Smooth muscle cell (in vitro differentiated cells): ENCODE measurements around the gene ARHGEF1. TPM values are rescaled to one million over a fixed set of nuclear protein-coding genes. Genes with fewer than 3 reads are reported as not detected.

Experiments
- DNase-seq: peaks from one replicate; lab custom pipeline; 2025; ENCODE audit not compliant: unreplicated experiment; lab: John Stamatoyannopoulos, UW
- H2AFZ ChIP-seq: fragments of 200-600 bp; sonication (generic); 2 replicates; pipeline ENCODE4 v1.6.0; 2016; ENCODE audit warnings: antibody characterized with exemption, low read depth, mild to moderate bottlenecking
- H3F3A ChIP-seq: fragments of 200-600 bp; sonication (generic); 2 replicates; pipeline ENCODE4 v1.6.0; 2017; ENCODE audit warnings: antibody characterized with exemption, low read depth
- H3K27ac ChIP-seq: fragments of 200-600 bp; sonication (generic); 2 replicates; pipeline ENCODE4 v1.5.1; 2016; ENCODE audit warnings: low read depth, mild to moderate bottlenecking
- H3K27me3 ChIP-seq: fragments of 200-600 bp; sonication (generic); 2 replicates; pipeline ENCODE4 v1.6.1; 2016; ENCODE audit warnings: low read depth, mild to moderate bottlenecking
- H3K36me3 ChIP-seq: fragments of 200-600 bp; sonication (generic); 2 replicates; pipeline ENCODE4 v1.5.1; 2016; ENCODE audit warnings: low read depth
- H3K4me1 ChIP-seq: fragments of 200-600 bp; sonication (generic); 2 replicates; pipeline ENCODE4 v1.5.1; 2016; ENCODE audit warnings: low read depth
- H3K4me2 ChIP-seq: fragments of 200-600 bp; sonication (generic); 2 replicates; pipeline ENCODE4 v1.6.0; 2016; ENCODE audit warnings: mild to moderate bottlenecking
- H3K4me3 ChIP-seq: fragments of 200-600 bp; sonication (generic); 2 replicates; pipeline ENCODE4 v1.5.1; 2016; ENCODE audit warnings: mild to moderate bottlenecking
- H3K79me2 ChIP-seq: fragments of 200-600 bp; sonication (generic); 2 replicates; pipeline ENCODE4 v1.6.0; 2016; ENCODE audit warnings: low read depth, mild to moderate bottlenecking
- H3K9ac ChIP-seq: fragments of 200-600 bp; sonication (generic); 2 replicates; pipeline ENCODE4 v1.6.0; 2016; ENCODE audit warnings: low read depth
- H3K9me3 ChIP-seq: fragments of 200-600 bp; sonication (generic); replicated peaks from 2 replicates; pipeline ENCODE4 v1.5.1; 2016; ENCODE audit warnings: low read depth
- H4K20me1 ChIP-seq: fragments of 200-600 bp; sonication (generic); 2 replicates; pipeline ENCODE4 v1.6.0; 2016; ENCODE audit warnings: low read depth
- WGBS: methylation state at CpG from one replicate; pipeline ENCODE4 v1.1.7; 2016; ENCODE audit warnings: low lambda C conversion rate; 5-methylcytosine and 5-hydroxymethylcytosine counted together
- polyA plus RNA-seq: library from polyadenylated mRNA; unstranded; fragments of >200 nt; fragmentation: Nextera tagmentation; extraction: Ambion mirVana; gene quantifications from 2 replicates; pipeline ENCODE4 v1.2.1, GENCODE V29; 2016
- total RNA-seq: library from RNA; depleted of rRNA; stranded (reverse); fragments of >200 nt; gene quantifications from 2 replicates; pipeline ENCODE4 v1.2.3, GENCODE V29; 2014
- TF ChIP-seq, protein P1 (sequence below): fragments of 200-600 bp; sonication (generic); IDR thresholded peaks from 2 replicates; pipeline ENCODE4 v1.5.1; 2017; ENCODE audit warnings: borderline replicate concordance, mild to moderate bottlenecking, antibody characterized with exemption; ENCODE audit not compliant: insufficient read depth, poor library complexity, severe bottlenecking

Gene ARHGEF1
- total and polyA plus RNA-seq, 2 experiments from 2014 or later: 24.3 to 69.6 TPM

- H3K27ac ChIP-seq: no peak overlapping the region
- H2AFZ ChIP-seq: no peak overlapping the region
- no peaks in the 10 kb centered on the region for H3K9me3 ChIP-seq
- H3K4me1 ChIP-seq: no peaks in the 10 kb centered on the region
- H3K79me2 ChIP-seq: peaks cover 11% of the 10 kb centered on the region
- H3K27me3 ChIP-seq: peaks cover 3% of the 10 kb centered on the region
- H3K4me3 ChIP-seq: no peak overlapping the region
- TF ChIP-seq, protein P1, sequence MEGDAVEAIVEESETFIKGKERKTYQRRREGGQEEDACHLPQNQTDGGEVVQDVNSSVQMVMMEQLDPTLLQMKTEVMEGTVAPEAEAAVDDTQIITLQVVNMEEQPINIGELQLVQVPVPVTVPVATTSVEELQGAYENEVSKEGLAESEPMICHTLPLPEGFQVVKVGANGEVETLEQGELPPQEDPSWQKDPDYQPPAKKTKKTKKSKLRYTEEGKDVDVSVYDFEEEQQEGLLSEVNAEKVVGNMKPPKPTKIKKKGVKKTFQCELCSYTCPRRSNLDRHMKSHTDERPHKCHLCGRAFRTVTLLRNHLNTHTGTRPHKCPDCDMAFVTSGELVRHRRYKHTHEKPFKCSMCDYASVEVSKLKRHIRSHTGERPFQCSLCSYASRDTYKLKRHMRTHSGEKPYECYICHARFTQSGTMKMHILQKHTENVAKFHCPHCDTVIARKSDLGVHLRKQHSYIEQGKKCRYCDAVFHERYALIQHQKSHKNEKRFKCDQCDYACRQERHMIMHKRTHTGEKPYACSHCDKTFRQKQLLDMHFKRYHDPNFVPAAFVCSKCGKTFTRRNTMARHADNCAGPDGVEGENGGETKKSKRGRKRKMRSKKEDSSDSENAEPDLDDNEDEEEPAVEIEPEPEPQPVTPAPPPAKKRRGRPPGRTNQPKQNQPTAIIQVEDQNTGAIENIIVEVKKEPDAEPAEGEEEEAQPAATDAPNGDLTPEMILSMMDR: no peak
- 84% methylated on average over 4 of the region's 5 CpGs for WGBS
- H4K20me1 ChIP-seq: no peaks in the 10 kb centered on the region
- H3K9ac ChIP-seq: no peak overlapping the region
- no peak for DNase-seq
- peaks cover 13% of the 10 kb centered on the region for H3F3A ChIP-seq
- H3K4me2 ChIP-seq: no peak overlapping the region
- no peaks in the 10 kb centered on the region for H3K36me3 ChIP-seq
Observed at GRCh38 chr19:41880329-41880708, 2.7 kb upstream of the ARHGEF1 start.

DNA sequence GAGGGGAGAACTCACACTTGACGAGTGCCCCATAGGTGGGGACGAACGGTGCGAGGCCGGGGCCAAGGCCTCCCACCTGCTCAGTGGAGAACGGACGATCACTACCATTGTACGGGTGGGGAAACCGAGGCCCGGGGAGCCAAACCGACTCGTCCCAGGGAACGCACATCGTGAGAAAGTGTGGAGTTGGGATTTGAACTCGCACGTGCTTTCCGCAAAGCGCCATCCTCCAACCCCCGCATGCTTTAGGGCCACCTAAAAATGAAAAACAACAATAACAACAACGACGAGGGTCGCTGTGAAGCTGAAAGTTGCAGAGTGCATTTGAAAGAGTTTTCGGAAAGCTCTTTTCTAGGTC lies 458 bp downstream of the ARHGEF1 start:
- Histone ChIP-seq H3K4me1 (no peaks in the 10 kb centered on the region), H2AFZ (peak overlapping the region; percentile 51), H3K4me2 (peak overlapping the region; percentile 96), H4K20me1 (peaks cover 13% of the 10 kb centered on the region), H3K27me3 (no peaks in the 10 kb centered on the region), H3K36me3 (no peaks in the 10 kb centered on the region), H3F3A (peaks cover 17% of the 10 kb centered on the region), H3K4me3 (peak overlapping the region; percentile 83), H3K9ac (peak overlapping the region; percentile 12), H3K79me2 (peaks cover 23% of the 10 kb centered on the region), H3K9me3 (no peaks in the 10 kb centered on the region), H3K27ac (no peak overlapping the region)
- TF ChIP-seq, protein P1: no peak
- WGBS: 3% methylated on average over 23 of the region's 23 CpGs
- DNase-seq: no peak

DNA sequence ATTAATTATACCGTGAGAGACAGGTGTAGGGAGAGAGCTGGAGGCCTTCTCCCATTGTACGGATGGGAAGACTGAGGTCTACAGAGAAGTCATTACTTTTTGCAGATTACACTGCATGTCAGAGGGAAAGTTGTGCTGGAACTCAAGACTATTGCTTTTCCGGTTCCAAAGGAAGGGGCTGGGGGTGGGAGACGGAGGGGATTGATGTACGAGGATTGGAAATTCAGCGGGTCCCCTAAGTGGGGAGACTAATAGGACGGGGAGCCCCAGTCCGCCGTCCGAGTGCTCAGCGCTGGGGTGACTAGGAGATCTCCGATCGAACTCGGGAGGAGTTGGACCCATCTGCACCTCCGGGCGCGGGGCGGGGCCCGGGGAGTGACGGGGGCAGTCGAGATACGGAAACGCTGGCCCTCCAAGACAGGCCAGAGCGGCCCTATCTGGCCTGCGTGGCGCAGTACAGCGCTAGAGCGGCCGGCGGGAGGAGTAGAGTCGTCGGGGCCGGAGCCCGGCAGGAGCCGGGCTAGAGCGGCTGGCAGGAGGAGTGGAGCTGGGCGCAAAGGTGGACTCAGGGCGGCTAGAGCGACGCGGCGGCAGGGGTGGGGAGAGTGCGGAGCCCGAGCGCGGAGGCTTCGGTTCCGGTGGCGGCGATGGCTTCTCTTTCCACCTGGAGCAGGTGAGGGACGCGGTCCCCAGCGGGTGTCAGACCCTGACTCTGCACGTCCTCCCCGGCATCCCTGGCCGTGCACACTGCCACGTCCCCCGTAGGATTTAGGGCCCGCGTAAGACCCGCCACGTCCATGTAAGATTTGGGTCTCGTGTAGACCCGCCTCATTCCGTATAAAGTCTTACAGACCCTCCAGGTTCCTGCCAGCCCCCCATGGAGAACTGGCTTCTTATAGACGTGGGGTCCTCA lies 1.1 kb downstream of the ARHGEF1 start:
- TF ChIP-seq, protein P1: no peak
- Histone ChIP-seq H3K4me1 (no peaks in the 10 kb centered on the region), H3K27me3 (no peaks in the 10 kb centered on the region), H3K9me3 (no peaks in the 10 kb centered on the region), H3K27ac (no peak overlapping the region), H3K4me3 (peak overlapping the region; percentile 83), H4K20me1 (peaks cover 17% of the 10 kb centered on the region), H3F3A (peaks cover 17% of the 10 kb centered on the region), H3K79me2 (peaks cover 23% of the 10 kb centered on the region), H3K4me2 (peak overlapping the region; percentile 96), H3K36me3 (no peaks in the 10 kb centered on the region), H2AFZ (peak overlapping the region; percentile 88), H3K9ac (peak overlapping the region; percentile 75)
- DNase-seq: peak; percentile 68
- WGBS: under 1% methylated on average over 59 of the region's 66 CpGs
